A549 (cell line): ENCODE data around the gene CETP. TPM values are rescaled to one million over a fixed set of nuclear protein-coding genes. Genes with fewer than 3 reads are reported as not detected.

Experiments used
- ATAC-seq, 2 experiments: fragments of 200-7000 bp in 1 of 2; fragments of >200 bp in 1 of 2; cut with Nextera tagmentation in 1 of 2; cut with Tn5 transposase in 1 of 2; 3 replicates each; pipeline versions ENCODE4 v1.8.0 to v1.9.1; 2018 to 2020; ENCODE audit warnings: mild to moderate bottlenecking in 1 of 2, moderate library complexity in 1 of 2
- CTCF ChIA-PET: fragments of 300-600 bp; sonication (Branson Sonifier 250); formaldehyde crosslinking; extraction: SDS; loops from one replicate; lab custom pipeline; 2021; ENCODE audit warnings: antibody characterized with exemption, inconsistent platforms; lab: Yijun Ruan, JAX
- POLR2A ChIA-PET: fragments of 350-600 bp; formaldehyde crosslinking; extraction: SDS; loops from one replicate; lab custom pipeline; 2021; ENCODE audit warnings: antibody characterized with exemption, inconsistent platforms; lab: Yijun Ruan, JAX
- DNase-seq, 2 experiments: peaks; one replicate each; pipeline versions ENCODE4 v3.0.0 to v3.0.0-alpha.2; 2011 to 2016; ENCODE audit warnings: low read depth in 1 of 2, low spot score in 1 of 2
- FAIRE-seq: peaks from 2 replicates; lab custom pipeline; 2011; peaks lifted over from hg19 to GRCh38; lab: Jason Lieb, UNC
- H3K27ac ChIP-seq, 2 experiments: fragments of >200 bp; sonication (Bioruptor Twin); formaldehyde crosslinking; 3 replicates each; pipeline ENCODE4 v1.5.1; 2016 to 2017
- H3K4me1 ChIP-seq: fragments of >200 bp; sonication (Bioruptor Twin); formaldehyde crosslinking; 3 replicates; pipeline ENCODE4 v1.6.1; 2016
- H3K4me2 ChIP-seq: fragments of >200 bp; sonication (Bioruptor Twin); formaldehyde crosslinking; 3 replicates; pipeline ENCODE4 v1.6.1; 2016
- H3K4me3 ChIP-seq: fragments of >200 bp; sonication (Bioruptor Twin); formaldehyde crosslinking; 3 replicates; pipeline ENCODE4 v1.5.1; 2016
- H3K9me3 ChIP-seq: fragments of >200 bp; sonication (Bioruptor Twin); formaldehyde crosslinking; 3 replicates; pipeline ENCODE4 v1.6.1; 2016
- ATOH8 ChIP-seq: fragments of 250-450 bp; sonication (Bioruptor Pico); IDR thresholded peaks from 2 replicates; pipeline ENCODE4 v1.5.0; 2020; ENCODE audit warnings: low read depth, mild to moderate bottlenecking, moderate library complexity
- BHLHE40 ChIP-seq: IDR thresholded peaks from 2 replicates; pipeline ENCODE4 v1.6.1; 2012; ENCODE audit warnings: low read depth, low read length, inconsistent platforms
- CEBPB ChIP-seq, 2 experiments: fragments of >200 bp in 1 of 2; sonication (Bioruptor Twin) in 1 of 2; formaldehyde crosslinking in 1 of 2; IDR thresholded peaks; 2 replicates each; pipeline ENCODE4 v1.6.1; 2012 to 2016
- CTCF ChIP-seq: fragments of >200 bp; sonication (Bioruptor Twin); formaldehyde crosslinking; IDR thresholded peaks from 3 replicates; pipeline ENCODE4 v1.5.1; 2016
- ELK1 ChIP-seq: fragments of 150-350 bp; IDR thresholded peaks from 2 replicates; pipeline ENCODE4 v1.6.1; 2014; ENCODE audit warnings: low read depth, mild to moderate bottlenecking, low read length
- EP300 ChIP-seq, 2 experiments: fragments of >200 bp; sonication (Bioruptor Twin); formaldehyde crosslinking; IDR thresholded peaks; 2 replicates in 1 of 2; 3 replicates in 1 of 2; pipeline ENCODE4 v1.6.1; 2016 to 2017
- FOSB ChIP-seq: fragments of 250-450 bp; sonication (Bioruptor Pico); IDR thresholded peaks from 2 replicates; pipeline ENCODE4 v1.5.0; 2020; ENCODE audit warnings: mild to moderate bottlenecking, moderate library complexity
- HEYL ChIP-seq: fragments of 250-450 bp; sonication (Bioruptor Pico); IDR thresholded peaks from 2 replicates; pipeline ENCODE4 v1.8.0; 2021; ENCODE audit warnings: mild to moderate bottlenecking, moderate library complexity
- HMGXB4 ChIP-seq: fragments of 250-450 bp; sonication (Bioruptor Pico); IDR thresholded peaks from 2 replicates; pipeline ENCODE4 v1.5.0; 2021; ENCODE audit warnings: mild to moderate bottlenecking, moderate library complexity, borderline replicate concordance
- HOXB13 ChIP-seq: fragments of 250-450 bp; sonication (Bioruptor Pico); IDR thresholded peaks from 2 replicates; pipeline ENCODE4 v1.5.0; 2020; ENCODE audit warnings: low read depth, mild to moderate bottlenecking, moderate library complexity
- JUNB ChIP-seq: fragments of >200 bp; sonication (Bioruptor Twin); formaldehyde crosslinking; IDR thresholded peaks from 2 replicates; pipeline ENCODE4 v1.6.1; 2016
- NR3C1 ChIP-seq: fragments of >200 bp; sonication (Bioruptor Twin); formaldehyde crosslinking; IDR thresholded peaks from 3 replicates; pipeline ENCODE4 v1.6.1; 2017
- RAD21 ChIP-seq, 2 experiments: fragments of >200 bp in 1 of 2; sonication (Bioruptor Twin) in 1 of 2; formaldehyde crosslinking in 1 of 2; IDR thresholded peaks in 1 of 2; conservative IDR thresholded peaks in 1 of 2; 2 replicates in 1 of 2; 3 replicates in 1 of 2; pipeline ENCODE4 v1.6.1; 2012 to 2018; ENCODE audit warnings: inconsistent platforms in 1 of 2
- RARB ChIP-seq: fragments of 250-450 bp; sonication (Bioruptor Pico); IDR thresholded peaks from 2 replicates; pipeline ENCODE4 v1.8.0; 2021; ENCODE audit warnings: mild to moderate bottlenecking, moderate library complexity
- RCOR1 ChIP-seq: fragments of 150-350 bp; IDR thresholded peaks from 2 replicates; pipeline ENCODE4 v1.6.1; 2014; ENCODE audit warnings: antibody characterized with exemption, low read length, low read depth
- SMC3 ChIP-seq: fragments of >200 bp; sonication (Bioruptor Twin); formaldehyde crosslinking; IDR thresholded peaks from 3 replicates; pipeline ENCODE4 v1.6.1; 2018; ENCODE audit warnings: inconsistent platforms
- SREBF2 ChIP-seq: fragments of 450-650 bp; IDR thresholded peaks from 2 replicates; pipeline ENCODE4 v1.6.1; 2014; ENCODE audit warnings: mild to moderate bottlenecking, moderate library complexity
- TFCP2L1 ChIP-seq: fragments of 250-450 bp; sonication (Bioruptor Pico); IDR thresholded peaks from 2 replicates; pipeline ENCODE4 v1.5.0; 2021; ENCODE audit warnings: mild to moderate bottlenecking
- TP53 ChIP-seq: fragments of 250-450 bp; sonication (Bioruptor Pico); IDR thresholded peaks from 2 replicates; pipeline ENCODE4 v1.5.0; 2021; ENCODE audit warnings: mild to moderate bottlenecking, moderate library complexity
- USF2 ChIP-seq: fragments of 450-650 bp; IDR thresholded peaks from 2 replicates; pipeline ENCODE4 v1.6.1; 2014; ENCODE audit warnings: antibody characterized with exemption
- ZFP36 ChIP-seq: fragments of 450-650 bp; IDR thresholded peaks from 2 replicates; pipeline ENCODE4 v1.6.1; 2014; ENCODE audit warnings: borderline replicate concordance; ENCODE audit not compliant: partially characterized antibody
- WGBS: methylation state at CpG from one replicate; pipeline ENCODE4 v1.1.6; 2017; ENCODE audit errors: missing lambda C conversion rate; 5-methylcytosine and 5-hydroxymethylcytosine counted together
- polyA plus RNA-seq, 4 experiments: library from polyadenylated mRNA; depleted of rRNA in 3 of 4; stranded (reverse); fragments of >200 nt; fragmentation: RNase III in 1 of 4; extraction: RNeasy Plus Mini Kit Qiagen cat#74134 plus additional on column Dnase treatment in 1 of 4; gene quantifications; 2 replicates in 3 of 4; 3 replicates in 1 of 4; pipeline ENCODE4 v1.2.3, GENCODE V29; 2011 to 2017

Gene CETP
- polyA plus RNA-seq, 2 of the 4 experiments (the other 2 are of a cell fraction) = not detected

- ATAC-seq (peak in 1 of 2 experiments; percentile 10; a peak in 2 of 6 replicates), FAIRE-seq (no peak), DNase-seq (no peak)
- Histone ChIP-seq H3K9me3 (no peaks in the 10 kb centered on the region), H3K27ac (no peak overlapping the region), H3K4me2 (no peak overlapping the region), H3K4me3 (no peak overlapping the region), H3K4me1 (no peaks in the 10 kb centered on the region)
- 92% methylated on average over 4 of the region's 4 CpGs for WGBS
- POLR2A ChIA-PET = interaction anchor here (1.3 kb wide), 1 partner anchor 19 kb away, joined by 4 read pairs; no protein-coding TSS in a partner anchor
- TF ChIP-seq RARB (CRISPR knock-in tag) (no peak), ELK1 (no peak), USF2 (no peak), ATOH8 (CRISPR knock-in tag) (no peak), FOSB (CRISPR knock-in tag) (no peak), EP300 (IDR thresholded peaks at IDR 0.05) (no peak), HOXB13 (CRISPR knock-in tag) (no peak), NR3C1 (no peak), RAD21 (conservative IDR thresholded peaks at IDR 0.05 in 1 of 2, IDR thresholded peaks at IDR 0.05 in 1 of 2) (no peak), TFCP2L1 (CRISPR knock-in tag) (no peak), JUNB (no peak), ZFP36 (no peak)
- CTCF ChIA-PET = interaction anchor here (0.8 to 6.2 kb wide), 10 partner anchors 8 to 248 kb away, joined by 3 to 48 read pairs (median 7); partner anchors contain the start of genes CETP and SLC12A3
These were observed 11.7 kb upstream of the CETP start for GRCh38 chr16:56950051-56950450.

- ChIA-PET CTCF (interaction anchor here (0.7 to 6.2 kb wide), 16 partner anchors 8 to 248 kb away, joined by 3 to 48 read pairs (median 5); partner anchors contain the start of genes CETP and SLC12A3), POLR2A (interaction anchor here (1.3 kb wide), 1 partner anchor 19 kb away, joined by 4 read pairs; no protein-coding TSS in a partner anchor)
- DNase-seq = no peak
- no peak overlapping the region for H3K4me3 ChIP-seq
- no peaks in the 10 kb centered on the region for H3K9me3 ChIP-seq
- no peak overlapping the region for H3K4me2 ChIP-seq
- 81% methylated on average over 7 of the region's 7 CpGs for WGBS
- H3K4me1 ChIP-seq = no peaks in the 10 kb centered on the region
- ATAC-seq = peak in 1 of 2 experiments; percentile 35; a peak in 4 of 6 replicates
- TF ChIP-seq HMGXB4 (CRISPR knock-in tag) = no peak
- FAIRE-seq = no peak
- no peak overlapping the region for H3K27ac ChIP-seq
These were observed 11.3 kb upstream of the CETP start for GRCh38 chr16:56950455-56950854.

- FAIRE-seq (no peak), DNase-seq (peak; percentile 60 to 65), ATAC-seq (peak; percentile 76 to 93)
- no peak overlapping the region for H3K4me2 ChIP-seq
- CTCF ChIA-PET = interaction anchor here (0.7 to 6.2 kb wide), 18 partner anchors 8 to 249 kb away, joined by 3 to 48 read pairs (median 4); partner anchors contain the start of genes CETP and SLC12A3
- no peak overlapping the region for H3K4me3 ChIP-seq
- no peaks in the 10 kb centered on the region for H3K9me3 ChIP-seq
- H3K27ac ChIP-seq = no peak overlapping the region
- TF ChIP-seq CTCF (peak; percentile 58), RCOR1 (no peak), SMC3 (peak; percentile 43; the same call in 2 of the 3 replicates), BHLHE40 (no peak), HEYL (CRISPR knock-in tag) (no peak), SREBF2 (no peak), CEBPB (IDR thresholded peaks at IDR 0.05) (no peak), TP53 (CRISPR knock-in tag) (no peak), RAD21 (conservative IDR thresholded peaks at IDR 0.05 in 1 of 2, IDR thresholded peaks at IDR 0.05 in 1 of 2) (peak; percentile 64 to 73)
- POLR2A ChIA-PET = interaction anchor here (1.3 kb wide), 1 partner anchor 20 kb away, joined by 4 read pairs; no protein-coding TSS in a partner anchor
- no peaks in the 10 kb centered on the region for H3K4me1 ChIP-seq
- WGBS = 65% methylated on average over 15 of the region's 15 CpGs
These were observed 10.6 kb upstream of the CETP start for GRCh38 chr16:56950881-56951771.
